Measurements from ENCODE around the gene ASIC2.
A peak's percentile ranks its signal among the peaks of the same experiment; 100 is the strongest.

ASIC2 gene

GRCh38 chr17:33079201-33079600, 213.9 kb downstream of the ASIC2 start:
- CTCF ChIA-PET: no interaction called here
- no peak overlapping the region for H3K27ac ChIP-seq (ENCODE audit: extremely low read depth, low read depth, low read length)
- H3K4me3 ChIP-seq (ENCODE audit: low read depth, low read length): no peak overlapping the region
- H3K36me3 ChIP-seq (ENCODE audit: control insufficient read depth in 2 of 2, insufficient read depth in 1 of 2, low read length in 2 of 2): no peaks in the 10 kb centered on the region
- TF ChIP-seq ZBTB6 (tag by site-specific recombination; IDR thresholded peaks at IDR 0.05): no peak
- TF ChIP-seq ZNF518A (tag by site-specific recombination; conservative IDR thresholded peaks at IDR 0.05; ENCODE audit: low read depth): no peak
- no peak for TF ChIP-seq ZNF184 (tag by site-specific recombination; IDR thresholded peaks at IDR 0.05)
- TF ChIP-seq ZFHX2 (tag by site-specific recombination; conservative IDR thresholded peaks at IDR 0.05): peak; percentile 41
- TF ChIP-seq ZNF146 (tag by site-specific recombination; IDR thresholded peaks at IDR 0.05): no peak
- no peak for TF ChIP-seq ZNF26 (tag by site-specific recombination; IDR thresholded peaks at IDR 0.05)
- TF ChIP-seq ZNF513 (tag by site-specific recombination; IDR thresholded peaks at IDR 0.05): no peak
- TF ChIP-seq EGR2 (tag by site-specific recombination; IDR thresholded peaks at IDR 0.05; ENCODE audit: low read depth): no peak
- H3K9me3 ChIP-seq (ENCODE audit: control insufficient read depth, insufficient read depth, low read depth, low read length): no peaks in the 10 kb centered on the region
- POLR2A ChIA-PET: no interaction called here
- no peaks in the 10 kb centered on the region for H3K4me1 ChIP-seq (ENCODE audit: control insufficient read depth, insufficient read depth, low read length)

GRCh38 chr17:33076979-33077378, 216.1 kb downstream of the ASIC2 start:
- no peaks in the 10 kb centered on the region for H3K9me3 ChIP-seq (ENCODE audit: control insufficient read depth, insufficient read depth, low read depth, low read length)
- H3K27ac ChIP-seq (ENCODE audit: extremely low read depth, low read depth, low read length): no peak overlapping the region
- H3K36me3 ChIP-seq (ENCODE audit: control insufficient read depth in 2 of 2, insufficient read depth in 1 of 2, low read length in 2 of 2): no peaks in the 10 kb centered on the region
- no peaks in the 10 kb centered on the region for H3K4me1 ChIP-seq (ENCODE audit: control insufficient read depth, insufficient read depth, low read length)
- no peak overlapping the region for H3K4me3 ChIP-seq (ENCODE audit: low read depth, low read length)
- CTCF ChIA-PET: interaction anchor here (1.3 kb wide), 1 partner anchor 38 kb away, joined by 3 read pairs; no protein-coding TSS in a partner anchor
- POLR2A ChIA-PET: no interaction called here
- TF ChIP-seq ZNF518A (tag by site-specific recombination; conservative IDR thresholded peaks at IDR 0.05; ENCODE audit: low read depth) (no peak), GLI2 (tag by site-specific recombination; IDR thresholded peaks at IDR 0.05; ENCODE audit: borderline replicate concordance, low read depth) (no peak), ZNF121 (tag by site-specific recombination; IDR thresholded peaks at IDR 0.05) (no peak), ZNF292 (tag by site-specific recombination; IDR thresholded peaks at IDR 0.05; ENCODE audit: borderline replicate concordance, low read depth) (no peak), ZNF10 (tag by site-specific recombination; IDR thresholded peaks at IDR 0.05) (no peak), ZNF473 (tag by site-specific recombination; IDR thresholded peaks at IDR 0.05) (no peak), ZNF37A (tag by site-specific recombination; IDR thresholded peaks at IDR 0.05) (no peak), ZNF610 (tag by site-specific recombination; IDR thresholded peaks at IDR 0.05; ENCODE audit: borderline replicate concordance) (no peak), SETDB1 (IDR thresholded peaks at IDR 0.05; ENCODE audit: insufficient read length, low read length) (no peak), ZNF645 (tag by site-specific recombination; IDR thresholded peaks at IDR 0.05) (no peak), ZNF768 (tag by site-specific recombination; IDR thresholded peaks at IDR 0.05) (no peak), ZNF529 (tag by site-specific recombination; IDR thresholded peaks at IDR 0.05; ENCODE audit: insufficient replicate concordance) (no peak)
